Natural killer cell (primary cell): ENCODE data around the gene CRYBA4. TPM values are rescaled to one million over a fixed set of nuclear protein-coding genes. Genes with fewer than 3 reads are reported as not detected.

Source experiments
- ATAC-seq, 3 donors: fragments of 150-1000 bp in 2 of 3; fragments of 200-7000 bp in 1 of 3; cut with Tn5 transposase; 1 replicate in 1 of 3; 2 replicates in 2 of 3; pipeline ENCODE4 v1.10.0; 2021; ENCODE audit warnings: mild to moderate bottlenecking in 2 of 3, moderate library complexity in 2 of 3
- DNase-seq, 2 donors: peaks; one replicate each; pipeline versions ENCODE4 v3.0.0 to v3.0.0-alpha.2; 2013 to 2021; ENCODE audit warnings: mixed read lengths in 1 of 2
- H3K27ac ChIP-seq: one replicate; pipeline ENCODE4 v1.5.1; 2013; ENCODE audit warnings: mild to moderate bottlenecking, low read length
- H3K27me3 ChIP-seq: one replicate; pipeline ENCODE4 v1.6.1; 2013; ENCODE audit warnings: low read length; ENCODE audit not compliant: control insufficient read depth, insufficient read depth
- H3K36me3 ChIP-seq: one replicate; pipeline ENCODE4 v1.6.1; 2013; ENCODE audit warnings: low read length; ENCODE audit not compliant: control insufficient read depth, insufficient read depth
- H3K4me1 ChIP-seq: one replicate; pipeline ENCODE4 v1.6.1; 2013; ENCODE audit warnings: low read length; ENCODE audit not compliant: control insufficient read depth, insufficient read depth
- H3K4me3 ChIP-seq: one replicate; pipeline ENCODE4 v1.5.1; 2013; ENCODE audit warnings: low read length
- H3K9me3 ChIP-seq: one replicate; pipeline ENCODE4 v1.6.1; 2013; ENCODE audit warnings: low read length; ENCODE audit not compliant: control insufficient read depth, insufficient read depth
- H3K27ac Mint-ChIP-seq, 2 donors: one replicate each; pipeline ENCODE4 v1.8.0; 2022; ENCODE audit warnings: mild to moderate bottlenecking in 2 of 2, mixed read lengths in 2 of 2, moderate library complexity in 1 of 2
- H3K27me3 Mint-ChIP-seq, 2 donors: one replicate each; pipeline ENCODE4 v1.8.0; 2022; ENCODE audit warnings: low read depth in 2 of 2, mixed read lengths in 2 of 2
- H3K36me3 Mint-ChIP-seq: one replicate; pipeline ENCODE4 v1.8.0; 2022; ENCODE audit warnings: mixed read lengths
- H3K4me1 Mint-ChIP-seq, 2 donors: one replicate each; pipeline ENCODE4 v1.8.0; 2022; ENCODE audit warnings: mixed read lengths in 2 of 2
- H3K4me3 Mint-ChIP-seq: one replicate; pipeline ENCODE4 v1.8.0; 2022; ENCODE audit warnings: mild to moderate bottlenecking, moderate library complexity, mixed read lengths
- H3K9me3 Mint-ChIP-seq, 2 donors: one replicate each; pipeline ENCODE4 v1.8.0; 2022; ENCODE audit warnings: mixed read lengths in 2 of 2
- CTCF ChIP-seq: fragments of 200-600 bp; IDR thresholded peaks from one replicate; pipeline ENCODE4 v1.8.0; 2022; ENCODE audit warnings: antibody characterized with exemption
- WGBS: methylation state at CpG from one replicate; pipeline ENCODE4 v1.1.7; 2013; ENCODE audit warnings: missing lambda C conversion rate; ENCODE audit not compliant: insufficient coverage; 5-methylcytosine and 5-hydroxymethylcytosine counted together
- intact Hi-C: fragments of 100-400 bp; cut with micrococcal nuclease; formaldehyde crosslinking; loops from one replicate; pipeline ENCODE4 v1.14.2; 2022
- total RNA-seq, 4 donors: library from RNA; stranded (reverse); fragments of 120-200 nt in 1 of 4; gene quantifications; one replicate each; pipeline versions ENCODE4 v1.2.3 to v1.2.4, GENCODE V29; 2013 to 2022

CRYBA4 gene
- total RNA-seq, result under 1 TPM in 1 of 3 donors, not detected in 2; 0.59 TPM
- total RNA-seq (2013), result 0.20 TPM

DNA sequence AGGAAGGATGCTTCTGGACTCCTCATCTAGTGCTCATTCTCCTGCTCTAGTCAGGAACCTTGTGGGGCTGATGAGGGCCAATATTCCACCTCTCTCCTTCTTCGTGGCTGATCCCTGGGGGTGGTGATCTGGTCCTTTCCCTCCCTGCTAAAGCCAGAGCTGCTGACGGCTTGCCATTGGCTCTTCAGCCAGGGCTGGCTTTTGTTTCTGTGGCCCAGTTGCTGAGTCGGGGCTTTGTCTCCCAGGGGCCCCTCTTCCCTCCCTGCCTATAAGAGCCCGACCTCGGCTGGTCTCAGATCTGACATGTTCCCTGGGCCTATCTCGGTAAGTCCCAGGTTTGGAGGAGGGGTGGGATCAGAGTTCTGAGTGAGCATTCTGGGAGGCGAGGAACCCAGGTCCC is at the start of gene CRYBA4:
TSS of gene CRYBA4 (plus strand) at position 301 of the 400 bp plus-strand sequence. CDS start 634 bp downstream, outside the sequence.
- 96% methylated on average over 6 of the region's 7 CpGs for WGBS
- intact Hi-C loops, result no loop called here
- no peak within 1 kb of the TSS for H3K27ac Mint-ChIP-seq
- peaks cover 19% of the 10 kb centered on the region for H3K4me1 ChIP-seq
- no peaks in the 10 kb centered on the region for H3K9me3 ChIP-seq
- H3K4me1 Mint-ChIP-seq, result peaks cover 13 to 29% of the 10 kb centered on the region in 2 donors
- H3K27me3 ChIP-seq, result no peaks in the 10 kb centered on the region
- H3K4me3 ChIP-seq, result no peak within 1 kb of the TSS
- H3K9me3 Mint-ChIP-seq, result peaks cover 0 to 4% of the 10 kb centered on the region in 2 donors
- no peak within 1 kb of the TSS for H3K27ac ChIP-seq
- no peak for TF ChIP-seq CTCF
- no peak for DNase-seq
- no peaks in the 10 kb centered on the region for H3K36me3 Mint-ChIP-seq
- H3K27me3 Mint-ChIP-seq, result no peaks in the 10 kb centered on the region
- no peak for ATAC-seq
- no peak within 1 kb of the TSS for H3K4me3 Mint-ChIP-seq
- H3K36me3 ChIP-seq, result no peaks in the 10 kb centered on the region

DNA sequence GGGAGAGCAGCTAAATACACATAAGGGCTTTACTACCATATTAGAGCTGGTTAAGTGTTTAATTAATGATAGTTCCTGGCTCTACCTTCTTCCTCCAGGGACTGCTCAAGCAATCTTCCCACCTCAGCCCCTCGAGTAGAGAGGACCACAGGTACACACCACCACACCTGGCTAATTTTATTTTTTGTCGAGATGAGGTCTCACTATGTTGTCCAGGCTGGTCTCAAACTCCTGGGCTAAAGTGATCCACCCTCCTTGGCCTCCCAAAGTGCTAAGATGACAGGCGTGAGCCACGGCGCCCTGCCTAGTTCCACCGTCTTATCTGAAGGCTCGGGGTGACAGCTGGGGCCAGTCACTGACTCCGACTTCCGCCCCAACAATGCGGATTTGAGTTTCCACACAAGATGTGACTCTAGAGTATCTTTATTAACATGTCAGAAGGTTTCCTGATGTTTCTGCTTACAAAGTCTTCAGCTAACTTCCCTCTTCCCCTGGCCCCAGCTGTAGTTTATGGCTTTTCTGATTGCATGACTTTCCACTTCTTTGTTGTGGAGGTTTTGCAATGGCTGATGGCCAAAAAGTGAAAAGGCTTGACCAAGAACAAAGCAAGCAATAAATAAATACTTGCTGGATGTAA is 48.6 kb upstream of the CRYBA4 start:
- Mint-ChIP-seq H3K4me1 (peaks cover 86 to 87% of the 10 kb centered on the region in 2 donors), H3K36me3 (no peaks in the 10 kb centered on the region), H3K9me3 (no peaks in the 10 kb centered on the region), H3K4me3 (peak overlapping the region; percentile 81), H3K27ac (peak overlapping the region; percentile 88 to 94), H3K27me3 (no peaks in the 10 kb centered on the region)
- TF ChIP-seq CTCF, result no peak
- peaks cover 15% of the 10 kb centered on the region for H3K36me3 ChIP-seq
- 25% methylated on average over 10 of the region's 10 CpGs for WGBS
- ATAC-seq (peak; percentile 62 to 87 (median 66)), DNase-seq (peak; percentile 31 to 41)
- intact Hi-C loops, result no loop called here
- H3K4me3 ChIP-seq, result no peak overlapping the region
- H3K27ac ChIP-seq, result peak overlapping the region; percentile 65
- no peaks in the 10 kb centered on the region for H3K27me3 ChIP-seq
- no peaks in the 10 kb centered on the region for H3K9me3 ChIP-seq
- peaks cover 93% of the 10 kb centered on the region for H3K4me1 ChIP-seq

GRCh38 chr22:26574001-26574723 is 47.6 kb upstream of the CRYBA4 start:
- no peak overlapping the region for H3K4me3 ChIP-seq
- peaks cover 95% of the 10 kb centered on the region for H3K4me1 ChIP-seq
- Mint-ChIP-seq H3K9me3 (no peaks in the 10 kb centered on the region), H3K36me3 (no peaks in the 10 kb centered on the region), H3K27ac (peak overlapping the region; percentile 88 to 94), H3K4me1 (peaks cover 86 to 87% of the 10 kb centered on the region in 2 donors), H3K27me3 (no peaks in the 10 kb centered on the region), H3K4me3 (peak overlapping the region; percentile 81)
- no peaks in the 10 kb centered on the region for H3K9me3 ChIP-seq
- no peaks in the 10 kb centered on the region for H3K27me3 ChIP-seq
- peaks cover 15% of the 10 kb centered on the region for H3K36me3 ChIP-seq
- ATAC-seq (no peak), DNase-seq (no peak)
- intact Hi-C loops, result no loop called here
- H3K27ac ChIP-seq, result no peak overlapping the region
- WGBS, result 80% methylated on average over 6 of the region's 7 CpGs
- no peak for TF ChIP-seq CTCF
